ENCODE results near the gene HS6ST3. TPM values are rescaled to one million over a fixed set of nuclear protein-coding genes. Genes with fewer than 3 reads are reported as not detected.
"Not testable (repeated sequence)": the region's sequence is repeated elsewhere in the genome, so short reads cannot be mapped to it uniquely, and the experiment has no call there.

The HS6ST3 gene
- total RNA-seq, 1 donor from 2014 or later = 3.9 TPM

GRCh38 chr13:96726651-96727050, 636.7 kb downstream of the HS6ST3 start:
- no peak for DNase-seq (ENCODE audit: low spot score)

DNA sequence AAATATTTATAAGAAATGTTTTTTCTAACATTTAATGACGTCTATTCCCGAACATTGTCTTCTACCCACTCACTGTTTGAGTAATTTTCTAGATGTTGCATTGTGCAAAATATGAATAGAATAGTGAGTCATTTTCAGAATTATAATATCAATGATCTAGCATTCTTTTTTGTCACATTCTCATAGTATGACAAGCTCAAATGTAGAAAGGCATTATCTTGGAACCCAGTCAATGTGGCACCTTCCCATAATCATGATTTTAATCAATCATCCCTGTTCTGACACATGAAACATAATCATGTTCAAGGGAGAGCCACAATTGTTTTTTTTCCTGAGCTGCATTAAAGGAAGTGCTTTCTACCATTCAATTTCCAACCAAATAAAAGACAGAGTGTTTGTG, 638.6 kb downstream of the HS6ST3 start:
- no peak for DNase-seq (ENCODE audit: low spot score)

GRCh38 chr13:96730676-96731075, 640.8 kb downstream of the HS6ST3 start:
- no peak for DNase-seq (ENCODE audit: low spot score)

GRCh38 chr13:96734499-96734898, 644.6 kb downstream of the HS6ST3 start:
- no peak for DNase-seq (ENCODE audit: low spot score)

DNA sequence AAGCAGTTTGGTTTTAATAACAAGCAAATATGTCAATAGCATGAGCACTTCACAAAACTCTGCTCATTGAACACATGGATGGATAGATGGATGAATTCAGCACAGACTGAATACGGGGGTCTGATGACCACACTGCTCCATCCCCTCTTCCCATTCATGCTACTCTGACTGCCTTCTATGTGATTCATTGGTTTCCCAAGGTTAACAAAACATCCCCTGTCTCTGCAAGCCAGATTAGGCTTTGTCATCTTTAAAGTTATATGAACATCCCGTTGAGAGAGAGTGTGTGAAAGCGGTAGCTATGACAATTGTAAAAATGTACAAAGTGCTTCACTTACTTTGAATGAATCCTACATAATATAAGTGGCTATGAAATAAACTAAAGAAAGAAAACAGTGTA, 651.9 kb downstream of the HS6ST3 start:
- DNase-seq (ENCODE audit: low spot score) = no peak

GRCh38 chr13:96743296-96744089, 653.6 kb downstream of the HS6ST3 start:
- DNase-seq (ENCODE audit: low spot score) = no peak

- DNase-seq (ENCODE audit: low spot score) = no peak
Measured at GRCh38 chr13:96744367-96745331, 654.7 kb downstream of the HS6ST3 start.

DNA sequence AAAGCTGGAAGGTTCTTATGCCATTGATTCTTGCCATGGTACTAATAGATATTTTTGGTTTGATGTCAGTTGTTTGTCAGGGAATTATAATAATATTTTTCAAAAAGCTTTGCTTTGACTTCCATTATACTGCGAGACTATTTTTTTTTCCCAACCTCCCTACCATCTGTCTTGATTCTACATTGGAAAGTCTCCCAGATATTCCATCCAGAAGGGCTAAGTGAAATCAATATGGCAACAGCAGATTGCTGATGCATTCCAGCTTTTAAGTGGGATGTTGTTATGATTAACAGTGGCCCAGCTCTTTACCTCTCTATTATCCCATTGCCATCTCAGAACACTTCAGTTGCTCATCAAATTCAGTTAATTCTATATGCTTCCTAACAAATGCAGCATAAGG, 657.0 kb downstream of the HS6ST3 start:
- no peak for DNase-seq (ENCODE audit: low spot score)

DNA sequence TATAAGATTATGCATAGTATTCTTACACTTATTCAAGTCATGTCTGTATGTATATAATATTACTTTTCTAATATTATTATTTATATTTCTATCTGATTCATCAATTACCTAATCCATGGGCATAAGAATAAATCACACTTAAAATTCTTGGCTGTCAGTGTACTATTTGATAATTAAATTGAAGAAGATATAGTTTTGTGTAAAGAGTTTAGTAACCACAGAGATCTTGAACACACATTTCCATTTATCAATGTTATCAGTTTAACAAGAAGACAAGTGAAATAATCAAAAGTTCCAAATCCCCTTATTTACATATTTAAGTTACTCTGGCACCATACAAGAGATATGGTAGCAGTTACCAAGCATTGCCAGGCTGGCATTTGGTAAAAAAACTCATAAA, 659.9 kb downstream of the HS6ST3 start:
- DNase-seq (ENCODE audit: low spot score) = no peak

DNA sequence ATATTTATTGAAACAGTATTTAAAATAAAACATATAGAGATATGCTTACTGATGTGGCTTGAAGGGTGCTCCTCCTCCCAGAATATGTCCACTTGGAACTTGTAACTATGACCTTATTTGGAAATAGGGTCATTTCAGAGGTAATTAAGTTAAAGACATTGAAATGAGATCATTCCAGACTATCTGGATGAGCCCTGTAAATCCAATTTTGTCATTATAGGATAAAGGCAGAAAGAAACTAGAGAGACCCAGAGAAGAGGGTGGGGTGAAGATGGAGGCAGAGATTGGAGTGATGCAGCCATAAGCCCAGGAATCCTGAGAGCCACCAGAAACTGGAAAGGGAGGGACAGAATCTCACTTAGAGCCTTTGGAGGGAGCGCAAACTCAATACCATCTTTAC, 661.2 kb downstream of the HS6ST3 start:
- no peak for DNase-seq (ENCODE audit: low spot score)

DNA sequence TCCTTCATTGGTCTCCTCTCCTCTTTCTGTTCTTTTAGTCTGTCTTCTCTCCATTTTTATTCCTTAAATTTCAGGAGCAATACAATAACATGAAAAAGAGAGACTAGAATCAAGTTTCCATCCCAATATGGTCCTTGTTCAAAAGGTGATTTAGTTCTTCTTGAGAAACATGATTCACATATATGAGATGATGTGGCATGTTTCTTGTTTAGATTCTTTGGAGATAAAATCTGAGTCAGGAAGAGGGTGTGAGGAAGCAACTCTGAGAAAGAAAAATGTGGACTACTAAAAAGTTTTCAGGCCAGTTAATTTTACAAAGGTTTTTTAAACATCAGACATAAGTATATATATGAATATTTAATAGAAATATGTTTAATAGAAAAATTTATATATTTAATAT, 673.0 kb downstream of the HS6ST3 start:
- DNase-seq (ENCODE audit: low spot score) = no peak

GRCh38 chr13:96766306-96766705, 676.4 kb downstream of the HS6ST3 start:
- no peak for DNase-seq (ENCODE audit: low spot score)

DNA sequence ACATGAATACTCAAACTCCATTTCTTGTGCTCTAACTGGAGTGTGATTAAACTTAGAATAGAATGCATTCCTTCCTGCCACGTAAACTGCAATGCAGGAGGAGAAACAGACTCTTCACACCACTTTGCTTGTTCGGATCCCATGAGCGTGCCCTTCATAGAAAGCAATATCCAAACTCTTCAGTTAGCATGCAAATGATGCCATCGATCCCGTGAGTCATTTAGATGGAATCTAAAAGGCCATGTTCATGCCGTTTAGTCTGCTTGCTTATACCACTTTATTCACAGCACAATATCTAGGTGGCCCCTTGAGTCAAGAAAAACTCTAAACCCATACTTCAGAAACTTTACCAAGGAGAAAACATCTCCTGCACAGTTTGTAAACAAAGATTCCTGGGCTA, 678.6 kb downstream of the HS6ST3 start:
- no peak for DNase-seq (ENCODE audit: low spot score)

DNA sequence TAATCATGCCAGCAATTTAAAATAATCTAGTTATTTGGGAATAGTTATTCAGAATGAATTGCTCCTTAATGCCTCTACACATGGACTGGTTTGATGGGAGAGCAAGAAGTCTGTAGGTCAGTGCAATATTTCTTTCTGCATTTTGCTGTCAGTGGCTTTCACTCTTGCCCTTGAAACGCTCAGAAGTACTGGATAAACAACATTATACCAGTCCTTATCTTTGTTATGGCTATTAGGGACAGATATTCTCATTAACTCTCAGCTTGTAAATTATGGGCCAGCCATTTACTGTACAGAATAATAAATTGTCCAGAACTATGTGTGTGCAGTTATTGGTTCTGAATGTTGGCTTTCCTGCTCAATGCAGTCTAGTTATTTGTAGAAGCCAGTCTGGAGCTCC, 680.0 kb downstream of the HS6ST3 start:
- no peak for DNase-seq (ENCODE audit: low spot score)

DNA sequence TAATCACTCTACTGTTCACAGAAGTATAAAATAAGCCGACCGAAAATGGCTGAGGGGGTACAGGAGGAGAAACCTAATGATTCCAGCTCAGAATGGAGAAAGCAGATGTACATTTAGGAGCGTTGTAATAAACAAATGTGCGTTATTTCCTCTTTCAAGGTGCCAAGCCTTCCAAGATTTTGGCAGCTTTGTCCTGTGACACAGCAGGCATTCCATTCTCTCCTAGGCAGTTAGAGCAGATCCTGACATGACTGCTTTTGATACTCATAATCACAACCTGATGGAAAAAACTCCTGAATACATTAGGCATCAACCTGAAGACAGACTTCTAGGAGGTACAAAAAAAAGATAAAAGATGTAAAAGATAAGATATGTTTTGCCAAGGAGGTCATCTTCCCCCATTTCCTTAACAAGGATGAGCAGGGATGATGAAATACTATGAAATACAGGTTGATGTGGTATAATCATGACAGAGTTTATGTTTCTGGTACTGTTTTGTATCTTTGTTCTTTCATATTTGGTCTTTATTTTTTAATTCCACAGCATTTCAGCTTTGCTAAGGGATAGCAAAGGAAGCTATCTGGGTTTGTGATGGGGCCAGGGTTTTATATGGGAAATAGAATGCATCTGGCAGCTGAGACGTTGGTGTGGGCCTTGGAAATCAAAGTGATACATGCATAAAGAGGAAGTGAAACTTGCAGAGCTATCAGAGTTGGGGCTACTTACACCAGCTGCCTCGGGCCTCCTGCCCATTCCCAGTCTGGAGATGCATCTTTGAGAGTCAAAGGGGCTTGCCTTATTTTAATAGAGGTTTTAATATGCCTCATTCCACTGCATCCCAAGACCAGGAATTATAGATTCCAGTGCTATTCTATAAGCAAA, 681.8 kb downstream of the HS6ST3 start:
- peak; percentile 13 for DNase-seq (ENCODE audit: low spot score)

DNA sequence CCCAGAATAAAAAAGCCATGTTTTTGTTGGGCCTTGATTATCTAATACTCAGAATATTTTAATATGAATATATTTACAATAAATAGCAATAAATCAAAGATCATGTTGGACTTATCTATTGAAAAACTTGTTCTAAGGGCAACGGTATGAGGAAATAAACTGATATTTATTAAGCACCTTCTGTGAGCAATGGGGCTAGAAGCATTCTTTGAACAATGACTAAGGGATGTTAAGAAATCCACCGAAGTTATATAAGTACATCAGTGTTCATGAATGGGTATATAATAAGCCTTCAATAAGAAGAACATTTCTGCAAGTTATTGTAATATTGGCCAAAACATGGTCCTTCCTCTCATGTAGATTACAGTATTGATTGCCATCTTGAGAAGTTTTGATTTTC, 682.5 kb downstream of the HS6ST3 start:
- DNase-seq (ENCODE audit: low spot score) = no peak

DNA sequence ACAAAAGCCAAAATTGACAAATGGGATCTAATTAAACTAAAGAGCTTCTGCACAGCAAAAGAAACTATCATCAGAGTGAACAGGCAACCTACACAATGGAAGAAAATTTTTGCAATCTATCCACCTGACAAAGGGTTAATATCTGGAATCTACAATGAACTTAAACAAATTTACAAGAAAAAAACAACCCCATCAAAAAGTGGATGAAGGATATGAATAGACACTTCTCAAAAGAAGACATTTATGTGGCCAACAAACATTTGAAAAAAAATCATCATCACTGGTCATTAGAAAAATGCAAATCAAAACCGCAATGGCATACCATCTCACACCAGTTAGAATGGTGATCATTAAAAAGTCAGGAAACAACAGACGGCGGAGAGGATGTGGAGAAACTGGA, 688.4 kb downstream of the HS6ST3 start:
- not testable (repeated sequence) for DNase-seq (ENCODE audit: low spot score)

- no peak for DNase-seq (ENCODE audit: low spot score)
Measured at GRCh38 chr13:96779691-96780090, 689.8 kb downstream of the HS6ST3 start.

- DNase-seq (ENCODE audit: low spot score) = no peak
Measured at GRCh38 chr13:96780105-96780504, 690.2 kb downstream of the HS6ST3 start.

DNA sequence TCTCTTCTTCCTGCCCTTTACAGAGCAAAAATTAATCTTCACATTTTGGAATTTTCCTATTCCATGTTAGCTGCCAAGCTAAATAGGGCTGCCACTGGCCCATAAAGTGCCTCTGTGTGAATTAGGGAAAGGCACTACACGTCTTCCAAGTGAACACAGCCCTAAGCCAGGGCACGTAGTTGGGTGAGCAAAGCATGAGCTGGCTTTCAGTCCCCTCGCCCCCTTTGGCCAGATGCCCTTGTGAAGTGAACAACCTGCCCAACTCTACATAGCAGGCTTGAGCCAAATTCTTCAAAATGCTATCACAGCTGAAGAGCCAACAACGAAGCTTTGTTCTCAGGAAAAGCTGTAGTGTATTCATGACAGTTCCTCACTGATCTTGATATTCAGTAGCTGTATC, 691.2 kb downstream of the HS6ST3 start:
- no peak for DNase-seq (ENCODE audit: low spot score)

GRCh38 chr13:96782186-96782585, 692.3 kb downstream of the HS6ST3 start:
- DNase-seq (ENCODE audit: low spot score) = no peak

DNA sequence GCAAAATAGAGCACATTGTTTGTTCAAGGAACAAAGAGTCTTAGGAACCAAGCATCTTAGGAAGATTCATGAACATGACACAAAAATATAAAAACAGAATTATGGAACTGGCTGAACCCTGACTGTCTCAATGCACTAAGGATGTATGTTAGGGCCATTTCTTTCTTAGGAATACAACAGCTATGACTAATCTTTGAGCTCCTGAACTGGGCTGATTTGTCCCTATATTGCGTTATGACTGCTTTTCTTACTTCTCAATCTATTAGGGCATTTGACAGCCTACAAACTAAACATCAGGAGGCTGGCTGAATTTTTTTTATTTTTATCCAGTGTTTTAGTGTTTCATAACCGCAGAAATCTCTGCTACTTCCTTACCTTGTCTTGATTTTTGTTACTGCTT, 693.1 kb downstream of the HS6ST3 start:
- DNase-seq (ENCODE audit: low spot score) = no peak

Measured in umbilical cord (tissue), 2 donors.